RCC 7860 (cell line): ENCODE results near the gene FBLN1.
"Not testable (repeated sequence)": the region's sequence is repeated elsewhere in the genome, so short reads cannot be mapped to it uniquely, and the experiment has no call there.

Experiments
- DNase-seq: peaks from one replicate; pipeline ENCODE4 v3.0.0-alpha.2; 2015; ENCODE audit warnings: low spot score
- FAIRE-seq: peaks from 2 replicates; lab custom pipeline; 2012; peaks lifted over from hg19 to GRCh38; lab: Jason Lieb, UNC

Gene FBLN1

GRCh38 chr22:45599836-45600577 lies 97.3 kb downstream of the FBLN1 start:
- DNase-seq (no peak), FAIRE-seq (no peak)

GRCh38 chr22:45600790-45601730 lies 98.4 kb downstream of the FBLN1 start:
- DNase-seq = peak; percentile 10
- no peak for FAIRE-seq

- FAIRE-seq = no peak
- no peak for DNase-seq
These were observed 99.5 kb downstream of the FBLN1 start for GRCh38 chr22:45602004-45602733.

- no peak for FAIRE-seq
These were observed 100.3 kb downstream of the FBLN1 start for GRCh38 chr22:45602824-45603595.

GRCh38 chr22:45603619-45604018 lies 100.9 kb downstream of the FBLN1 start:
- FAIRE-seq (no peak), DNase-seq (no peak)

More at GRCh38 chr22:45602824-45603595, 100.3 kb downstream of the FBLN1 start:
- DNase-seq = peak; percentile 8

- peak; percentile 30 for DNase-seq
- FAIRE-seq = peak; percentile 68
These were observed 105.4 kb downstream of the FBLN1 start for GRCh38 chr22:45608045-45608444.

GRCh38 chr22:45608763-45609180 lies 106.1 kb downstream of the FBLN1 start:
- DNase-seq (peak; percentile 96), FAIRE-seq (peak; percentile 96)

- peak; percentile 30 for FAIRE-seq
- peak; percentile 72 for DNase-seq
These were observed 109.8 kb downstream of the FBLN1 start for GRCh38 chr22:45612451-45612901.

GRCh38 chr22:45612940-45613339 lies 110.3 kb downstream of the FBLN1 start:
- DNase-seq = no peak
- FAIRE-seq = no peak

- DNase-seq = peak; percentile 22
- FAIRE-seq = no peak
These were observed 112.7 kb downstream of the FBLN1 start for GRCh38 chr22:45615364-45615763.

GRCh38 chr22:45616432-45616831 lies 113.7 kb downstream of the FBLN1 start:
- no peak for FAIRE-seq
- DNase-seq = no peak

- FAIRE-seq = no peak
- DNase-seq = no peak
These were observed 115.3 kb downstream of the FBLN1 start for GRCh38 chr22:45617948-45618347.

GRCh38 chr22:45620706-45621105 lies 118.0 kb downstream of the FBLN1 start:
- FAIRE-seq (no peak), DNase-seq (no peak)

- DNase-seq (no peak), FAIRE-seq (no peak)
These were observed 119.3 kb downstream of the FBLN1 start for GRCh38 chr22:45621836-45622600.

GRCh38 chr22:45623464-45624145 lies 120.9 kb downstream of the FBLN1 start:
- FAIRE-seq = not testable (repeated sequence)

GRCh38 chr22:45626198-45626651 lies 123.5 kb downstream of the FBLN1 start:
- DNase-seq (peak; percentile 25), FAIRE-seq (no peak)

More at GRCh38 chr22:45623464-45624145, 120.9 kb downstream of the FBLN1 start:
- not testable (repeated sequence) for DNase-seq

- DNase-seq (no peak), FAIRE-seq (no peak)
These were observed 125.0 kb downstream of the FBLN1 start for GRCh38 chr22:45627489-45628233.

- DNase-seq (no peak), FAIRE-seq (no peak)
These were observed 125.8 kb downstream of the FBLN1 start for GRCh38 chr22:45628515-45628914.
